IPS-20b (cell line): ENCODE results near the gene EDNRB.

Experiments used
- H3K27ac ChIP-seq: one replicate; pipeline ENCODE4 v1.5.1; 2013; ENCODE audit warnings: low read length
- H3K27me3 ChIP-seq: 2 replicates; pipeline ENCODE4 v1.6.1; 2013; ENCODE audit warnings: mild to moderate bottlenecking, low read length, inconsistent platforms; ENCODE audit not compliant: insufficient read depth
- H3K36me3 ChIP-seq: 2 replicates; pipeline ENCODE4 v1.6.1; 2013; ENCODE audit warnings: low read depth, mild to moderate bottlenecking, inconsistent platforms, low read length, moderate library complexity; ENCODE audit not compliant: insufficient read depth
- H3K4me1 ChIP-seq: 2 replicates; pipeline ENCODE4 v1.6.1; 2013; ENCODE audit warnings: mild to moderate bottlenecking, control low read depth, inconsistent platforms, low read length, moderate library complexity; ENCODE audit not compliant: insufficient read depth
- H3K4me3 ChIP-seq: 2 replicates; pipeline ENCODE4 v1.5.1; 2013; ENCODE audit warnings: mild to moderate bottlenecking, low read length, inconsistent platforms
- H3K9ac ChIP-seq: 2 replicates; pipeline ENCODE4 v1.6.1; 2013; ENCODE audit warnings: low read depth, mild to moderate bottlenecking, inconsistent platforms, low read length, moderate library complexity
- H3K9me3 ChIP-seq: 2 replicates; pipeline ENCODE4 v1.6.1; 2013; ENCODE audit warnings: mild to moderate bottlenecking, low read depth, low read length, inconsistent platforms; ENCODE audit not compliant: insufficient read depth

The EDNRB gene

GRCh38 chr13:77896536-77896935, 22.1 kb downstream of the EDNRB start:
- no peak overlapping the region for H3K4me3 ChIP-seq
- H3K27me3 ChIP-seq = no peaks in the 10 kb centered on the region
- H3K9me3 ChIP-seq = no peaks in the 10 kb centered on the region
- no peak overlapping the region for H3K27ac ChIP-seq
- peaks cover 16% of the 10 kb centered on the region for H3K36me3 ChIP-seq
- no peak overlapping the region for H3K9ac ChIP-seq
- H3K4me1 ChIP-seq = peaks cover 9% of the 10 kb centered on the region; the same call in 1 of the 2 replicates

GRCh38 chr13:77894743-77895142, 23.9 kb downstream of the EDNRB start:
- Histone ChIP-seq H3K9me3 (no peaks in the 10 kb centered on the region), H3K27ac (no peak overlapping the region), H3K4me1 (peaks cover 9% of the 10 kb centered on the region; the same call in 1 of the 2 replicates), H3K4me3 (no peak overlapping the region), H3K27me3 (no peaks in the 10 kb centered on the region), H3K9ac (no peak overlapping the region), H3K36me3 (peaks cover 5% of the 10 kb centered on the region; the same call in 1 of the 2 replicates)

- Histone ChIP-seq H3K27ac (no peak overlapping the region), H3K4me1 (peaks cover 9% of the 10 kb centered on the region; the same call in 1 of the 2 replicates), H3K4me3 (no peak overlapping the region), H3K27me3 (no peaks in the 10 kb centered on the region), H3K9me3 (no peaks in the 10 kb centered on the region), H3K9ac (no peak overlapping the region), H3K36me3 (peaks cover 4% of the 10 kb centered on the region; the same call in 1 of the 2 replicates)
Observed at GRCh38 chr13:77893066-77893465, 25.6 kb downstream of the EDNRB start.

- H3K4me1 ChIP-seq = peaks cover 9% of the 10 kb centered on the region; the same call in 1 of the 2 replicates
- no peak overlapping the region for H3K9ac ChIP-seq
- no peak overlapping the region for H3K27ac ChIP-seq
- H3K4me3 ChIP-seq = no peak overlapping the region
- H3K36me3 ChIP-seq = no peaks in the 10 kb centered on the region
- no peaks in the 10 kb centered on the region for H3K9me3 ChIP-seq
- H3K27me3 ChIP-seq = no peaks in the 10 kb centered on the region
Observed at GRCh38 chr13:77892491-77892890, 26.1 kb downstream of the EDNRB start.

GRCh38 chr13:77891486-77891885, 27.1 kb downstream of the EDNRB start:
- Histone ChIP-seq H3K9me3 (no peaks in the 10 kb centered on the region), H3K36me3 (no peaks in the 10 kb centered on the region), H3K27me3 (no peaks in the 10 kb centered on the region), H3K27ac (no peak overlapping the region), H3K9ac (no peak overlapping the region), H3K4me1 (peaks cover 9% of the 10 kb centered on the region; the same call in 1 of the 2 replicates), H3K4me3 (no peak overlapping the region)

GRCh38 chr13:77891041-77891440, 27.6 kb downstream of the EDNRB start:
- H3K9ac ChIP-seq = no peak overlapping the region
- no peaks in the 10 kb centered on the region for H3K9me3 ChIP-seq
- H3K4me1 ChIP-seq = peaks cover 9% of the 10 kb centered on the region; the same call in 1 of the 2 replicates
- H3K4me3 ChIP-seq = no peak overlapping the region
- H3K36me3 ChIP-seq = no peaks in the 10 kb centered on the region
- no peak overlapping the region for H3K27ac ChIP-seq
- H3K27me3 ChIP-seq = no peaks in the 10 kb centered on the region

GRCh38 chr13:77883328-77883727, 35.3 kb downstream of the EDNRB start:
- no peak overlapping the region for H3K27ac ChIP-seq
- no peaks in the 10 kb centered on the region for H3K36me3 ChIP-seq
- H3K9me3 ChIP-seq = no peaks in the 10 kb centered on the region
- no peaks in the 10 kb centered on the region for H3K27me3 ChIP-seq
- no peaks in the 10 kb centered on the region for H3K4me1 ChIP-seq
- no peak overlapping the region for H3K9ac ChIP-seq
- H3K4me3 ChIP-seq = no peak overlapping the region

GRCh38 chr13:77878190-77878589, 40.4 kb downstream of the EDNRB start:
- H3K27me3 ChIP-seq = no peaks in the 10 kb centered on the region
- H3K9me3 ChIP-seq = no peaks in the 10 kb centered on the region
- H3K9ac ChIP-seq = no peak overlapping the region
- H3K4me3 ChIP-seq = no peak overlapping the region
- H3K36me3 ChIP-seq = no peaks in the 10 kb centered on the region
- no peak overlapping the region for H3K27ac ChIP-seq
- peaks cover 6% of the 10 kb centered on the region for H3K4me1 ChIP-seq

- no peaks in the 10 kb centered on the region for H3K9me3 ChIP-seq
- no peaks in the 10 kb centered on the region for H3K27me3 ChIP-seq
- no peak overlapping the region for H3K4me3 ChIP-seq
- peaks cover 6% of the 10 kb centered on the region for H3K4me1 ChIP-seq
- H3K36me3 ChIP-seq = no peaks in the 10 kb centered on the region
- H3K9ac ChIP-seq = no peak overlapping the region
- no peak overlapping the region for H3K27ac ChIP-seq
Observed at GRCh38 chr13:77876176-77876575, 42.5 kb downstream of the EDNRB start.

- Histone ChIP-seq H3K9me3 (no peaks in the 10 kb centered on the region), H3K27ac (no peak overlapping the region), H3K9ac (no peak overlapping the region)
Observed at GRCh38 chr13:77874406-77874805, 44.2 kb downstream of the EDNRB start.

GRCh38 chr13:77872995-77873394, 45.6 kb downstream of the EDNRB start:
- H3K9me3 ChIP-seq = no peaks in the 10 kb centered on the region; the same call in 1 of the 2 replicates
- no peaks in the 10 kb centered on the region for H3K36me3 ChIP-seq
- no peak overlapping the region for H3K4me3 ChIP-seq
- no peak overlapping the region for H3K9ac ChIP-seq
- no peak overlapping the region for H3K27ac ChIP-seq
- H3K27me3 ChIP-seq = no peaks in the 10 kb centered on the region
- H3K4me1 ChIP-seq = peaks cover 6% of the 10 kb centered on the region

More at GRCh38 chr13:77874406-77874805, 44.2 kb downstream of the EDNRB start:
- no peaks in the 10 kb centered on the region for H3K27me3 ChIP-seq
- H3K36me3 ChIP-seq = no peaks in the 10 kb centered on the region
- peaks cover 6% of the 10 kb centered on the region for H3K4me1 ChIP-seq
- H3K4me3 ChIP-seq = no peak overlapping the region

- H3K9ac ChIP-seq = no peak overlapping the region
- H3K27me3 ChIP-seq = no peaks in the 10 kb centered on the region
- H3K4me1 ChIP-seq = peaks cover 6% of the 10 kb centered on the region
- H3K4me3 ChIP-seq = no peak overlapping the region
- H3K36me3 ChIP-seq = no peaks in the 10 kb centered on the region
- no peaks in the 10 kb centered on the region; the same call in 1 of the 2 replicates for H3K9me3 ChIP-seq
- H3K27ac ChIP-seq = no peak overlapping the region
Observed at GRCh38 chr13:77871596-77871995, 47.0 kb downstream of the EDNRB start.
